Muscle of arm (tissue), 12 donors: ENCODE results near the gene AMBN. TPM values are rescaled to one million over a fixed set of nuclear protein-coding genes. Genes with fewer than 3 reads are reported as not detected.
"Not testable (repeated sequence)": the region's sequence is repeated elsewhere in the genome, so short reads cannot be mapped to it uniquely, and the experiment has no call there.

ENCODE experiments used
- DNase-seq: peaks from one replicate; pipeline ENCODE4 v3.0.0-alpha.2; 2013
- polyA plus RNA-seq, 12 donors: library from polyadenylated mRNA; unstranded; fragments of 120-200 nt; gene quantifications; one replicate each; pipeline ENCODE4 v1.2.1, GENCODE V29; 2013; ENCODE audit not compliant: insufficient read length in 12 of 12

The AMBN gene
- polyA plus RNA-seq, 12 donors = 0.08 TPM; not detected in 11

DNA sequence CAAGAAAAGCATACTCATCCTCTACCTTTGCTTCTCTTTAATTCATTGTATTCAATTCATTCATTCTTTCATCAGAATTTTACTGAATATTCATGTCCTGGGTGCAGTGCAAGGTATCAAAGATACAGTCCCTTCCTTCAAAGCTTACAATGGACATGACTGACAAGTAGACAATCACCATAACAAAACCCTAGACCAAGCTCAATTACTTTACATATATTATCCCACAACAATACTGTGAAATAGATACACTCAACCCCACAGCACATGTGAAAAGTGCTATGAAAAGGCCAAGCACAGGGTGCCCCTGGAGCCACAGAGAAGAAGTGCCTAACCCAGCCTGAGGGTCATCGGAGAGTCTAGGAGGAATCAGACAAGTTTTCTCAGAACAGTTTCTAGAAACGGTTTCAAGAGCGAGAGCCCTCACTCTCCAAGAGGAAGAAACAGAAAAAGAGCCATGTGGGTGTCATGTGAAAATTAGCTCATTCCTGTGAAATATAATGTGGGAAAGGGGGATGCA, 15.3 kb downstream of the AMBN start:
- no peak for DNase-seq

GRCh38 chr4:70608324-70608723, 16.3 kb downstream of the AMBN start:
- DNase-seq = no peak

DNA sequence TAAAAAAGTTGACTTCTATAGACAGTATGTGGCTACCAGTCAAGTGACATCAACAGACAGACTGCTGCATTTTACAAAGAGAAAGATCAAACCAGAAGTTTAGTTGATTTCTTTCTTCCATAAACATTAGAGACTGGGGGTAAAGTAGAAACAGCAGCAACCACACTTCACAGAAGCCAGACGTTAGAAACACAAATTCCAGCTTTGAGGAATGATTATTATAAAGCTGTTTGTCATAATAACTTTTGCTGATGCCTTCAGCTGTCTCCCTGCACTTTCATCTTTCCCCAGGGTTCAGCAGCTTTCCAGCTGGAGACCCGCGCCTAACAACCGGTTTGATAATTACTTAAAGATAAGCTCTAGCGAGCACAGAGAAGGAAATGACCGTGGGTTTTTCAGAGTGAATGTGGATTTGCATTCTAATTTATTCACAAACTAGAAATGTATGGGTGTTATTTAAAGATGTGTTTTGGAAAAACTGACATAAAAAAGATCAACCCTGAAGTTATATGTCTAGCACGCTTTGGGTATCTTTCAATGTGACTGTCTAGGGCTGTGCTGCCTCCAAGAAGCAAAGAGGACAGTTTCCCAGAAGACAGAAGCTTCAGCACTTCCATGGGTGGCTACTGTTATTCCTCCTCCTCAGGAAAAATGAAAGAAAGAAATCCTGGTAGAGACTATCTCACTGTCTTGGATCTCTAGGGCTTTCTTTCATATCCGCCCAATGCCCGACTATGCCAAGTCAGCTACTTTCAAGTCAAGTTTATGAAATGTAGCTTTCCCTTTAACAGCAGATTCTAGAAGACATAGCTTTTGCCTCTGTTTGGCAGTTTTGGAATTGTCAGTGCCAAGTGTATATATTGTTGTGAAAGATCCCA, 21.5 kb downstream of the AMBN start:
- no peak for DNase-seq

DNA sequence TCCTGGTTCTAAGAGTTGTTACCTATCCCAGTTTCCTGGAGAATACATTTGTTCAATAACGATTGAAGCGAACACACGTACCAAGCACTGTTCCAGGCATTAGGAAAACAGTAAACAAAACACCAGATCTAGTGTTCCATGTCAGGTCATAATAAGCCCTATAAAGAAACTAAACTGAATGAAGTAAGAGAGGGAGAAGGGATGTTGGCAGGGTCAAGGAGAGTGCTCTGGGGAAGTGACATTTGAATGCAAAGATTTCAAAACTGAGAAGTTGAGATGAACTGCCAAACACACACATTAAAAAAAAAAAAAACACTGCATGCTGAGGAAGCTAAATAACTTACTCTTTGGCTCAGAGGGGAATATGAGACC, 22.1 kb downstream of the AMBN start:
- no peak for DNase-seq

GRCh38 chr4:70619288-70619687, 27.2 kb downstream of the AMBN start:
- DNase-seq = no peak

DNA sequence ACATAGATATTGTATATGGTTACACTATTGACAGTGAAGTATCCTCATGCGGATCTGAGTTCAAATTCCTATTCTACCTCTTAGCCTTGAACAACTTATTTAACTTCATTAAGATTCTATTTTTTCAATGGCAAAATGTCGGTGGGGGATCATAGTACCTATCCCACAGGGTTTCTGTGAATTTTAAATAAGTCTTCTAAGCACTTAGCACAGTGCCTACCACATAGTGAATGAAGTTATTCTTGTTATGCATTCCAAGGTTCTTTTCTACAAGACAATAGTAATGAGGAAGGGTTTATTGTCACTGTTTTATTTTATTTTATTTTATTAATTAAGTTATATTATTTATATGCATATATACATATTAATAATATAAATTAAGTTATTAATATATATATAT, 27.7 kb downstream of the AMBN start:
- no peak for DNase-seq

GRCh38 chr4:70623323-70623722, 31.3 kb downstream of the AMBN start:
- no peak for DNase-seq

DNA sequence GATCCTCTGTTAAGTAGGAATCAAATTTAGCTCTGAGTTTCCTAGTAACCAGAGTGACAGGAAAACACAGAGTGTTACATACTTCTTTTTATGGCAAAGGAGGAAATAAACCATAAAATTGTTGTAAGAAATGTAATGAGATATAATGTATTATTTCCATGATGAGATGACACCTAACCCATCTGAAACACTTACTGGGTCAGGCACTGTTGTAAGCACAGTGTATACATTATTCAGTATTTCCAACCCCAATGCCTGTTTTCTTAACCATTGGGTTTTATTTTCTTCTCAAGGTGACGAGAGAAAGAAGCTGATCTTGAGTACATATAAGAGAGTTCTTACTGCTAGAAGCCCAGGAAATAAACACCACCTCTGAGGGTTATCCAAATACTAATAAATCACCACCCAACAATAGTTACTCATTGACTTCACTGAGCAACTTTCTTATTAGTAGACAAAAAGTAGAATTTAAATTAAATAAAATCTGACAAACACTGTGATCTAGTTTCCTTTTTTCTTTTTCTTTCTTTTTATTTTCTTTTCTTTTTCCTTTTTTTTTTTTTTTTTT, 32.3 kb downstream of the AMBN start:
- DNase-seq = no peak

DNA sequence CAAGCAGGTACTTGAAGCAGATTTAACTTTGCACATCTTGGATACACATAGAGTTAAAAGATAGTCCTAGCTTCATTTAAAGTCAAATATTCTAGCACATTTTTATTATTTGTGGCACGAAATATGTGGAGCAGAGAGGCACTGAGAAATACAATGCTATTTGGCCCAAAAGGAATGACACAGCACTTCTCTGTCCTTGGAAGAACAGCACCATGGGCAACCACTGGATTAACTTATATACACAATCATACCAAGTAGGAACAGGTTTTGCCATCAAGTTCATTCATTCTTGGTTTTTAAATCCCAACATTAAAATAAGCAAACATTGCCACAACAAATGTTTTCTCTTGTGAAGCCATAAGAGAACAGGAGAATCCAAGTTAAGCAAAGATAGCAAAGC, 35.6 kb downstream of the AMBN start:
- DNase-seq = no peak

DNA sequence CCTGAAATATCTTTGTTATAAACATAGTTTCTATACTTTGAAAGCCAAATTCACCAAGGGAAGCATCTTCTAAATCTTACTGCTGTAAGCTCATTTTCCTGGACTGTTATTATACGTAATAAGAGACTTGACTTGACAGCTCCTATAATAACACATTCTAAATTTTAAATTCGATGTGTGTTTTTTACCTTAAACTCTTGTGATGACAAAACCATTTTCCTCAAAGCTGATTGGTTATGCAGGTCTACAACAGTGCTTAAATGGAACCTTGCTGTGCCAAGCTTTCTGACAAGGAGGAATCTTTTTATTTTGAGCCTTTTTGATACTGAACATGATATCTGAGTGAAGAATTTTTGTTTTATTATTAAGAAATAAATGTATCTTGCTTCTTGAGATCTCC, 36.4 kb downstream of the AMBN start, which contains the start of gene ENAM:
Gene ENAM, plus strand, starts transcription at position 301 of the 400 bp plus-strand sequence. CDS start 757 bp downstream, outside the sequence.
- no peak for DNase-seq

GRCh38 chr4:70629469-70630090, 37.5 kb downstream of the AMBN start:
- no peak for DNase-seq

GRCh38 chr4:70630162-70630561, 38.1 kb downstream of the AMBN start:
- DNase-seq = no peak

DNA sequence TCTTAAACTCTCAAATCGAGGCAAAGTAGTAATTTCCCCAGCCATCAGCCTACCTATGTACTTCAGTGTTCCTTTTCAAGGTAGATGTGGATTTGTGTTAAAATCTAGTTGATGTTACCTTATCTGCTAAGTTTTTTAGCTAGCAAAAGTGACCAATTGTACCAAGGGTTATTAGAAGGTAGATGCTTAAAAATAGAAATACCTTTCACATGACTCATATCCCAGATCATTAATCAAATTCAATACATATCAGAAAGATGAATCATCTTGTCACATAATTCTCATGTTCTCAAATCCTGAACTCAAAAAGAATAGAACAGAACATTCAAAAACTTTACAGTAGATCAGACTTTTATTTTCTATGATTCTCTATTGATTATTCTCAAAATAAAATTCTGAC, 40.0 kb downstream of the AMBN start:
- no peak for DNase-seq

GRCh38 chr4:70634482-70634881, 42.4 kb downstream of the AMBN start:
- no peak for DNase-seq

DNA sequence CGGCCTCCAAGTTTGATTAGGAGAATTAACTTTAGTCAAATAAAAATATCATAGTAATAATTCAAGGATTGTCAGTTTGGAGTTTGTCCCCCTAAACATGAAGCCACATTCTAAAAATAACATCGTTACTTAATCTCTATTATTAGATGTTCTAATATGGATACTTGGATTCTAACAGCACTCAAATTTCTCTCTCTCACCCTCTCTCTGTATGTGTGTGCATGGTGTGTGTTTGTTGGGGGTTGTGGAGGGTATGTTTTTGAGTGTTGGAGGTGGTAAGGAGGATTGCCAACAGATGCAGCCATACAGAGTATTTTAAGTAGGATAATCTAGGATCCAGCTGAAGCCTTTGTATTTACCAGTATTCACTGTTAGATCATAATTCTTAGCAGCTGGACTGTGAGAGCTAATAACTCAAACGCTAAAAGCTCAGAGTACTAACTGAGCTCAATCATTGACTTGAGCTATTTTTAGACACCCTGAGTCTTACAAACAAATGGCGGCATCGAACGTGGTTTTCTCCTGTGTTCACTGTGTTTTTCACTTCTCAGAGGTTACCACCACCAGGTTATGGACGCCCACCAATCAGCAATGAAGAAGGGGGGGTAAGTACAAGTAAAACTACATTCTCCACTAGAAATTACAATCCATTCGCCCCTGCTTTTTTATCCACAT, 45.3 kb downstream of the AMBN start:
- DNase-seq = no peak

GRCh38 chr4:70640192-70640591, 48.1 kb downstream of the AMBN start:
- DNase-seq = no peak

DNA sequence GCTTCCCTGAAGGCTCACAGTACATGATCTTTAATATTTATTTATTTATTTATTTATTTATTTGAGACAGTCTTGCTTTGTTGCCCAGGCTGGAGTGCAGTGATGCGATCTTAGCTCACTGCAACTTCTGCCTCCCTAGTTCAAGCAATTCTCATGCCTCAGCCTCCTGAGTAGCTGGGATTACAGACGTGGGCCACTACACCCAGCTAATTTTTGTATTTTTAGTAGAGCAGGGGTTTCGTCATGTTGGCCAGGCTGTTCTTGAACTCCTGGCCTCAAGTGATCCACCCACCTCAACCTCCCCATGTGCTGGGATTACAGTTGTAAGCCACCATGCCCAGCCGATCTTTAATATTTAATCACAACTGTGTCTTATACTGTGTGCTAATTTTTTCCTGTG, 58.7 kb downstream of the AMBN start:
- not testable (repeated sequence) for DNase-seq

- peak; percentile 23 for DNase-seq
Observed at GRCh38 chr4:70651864-70652506, 59.9 kb downstream of the AMBN start.

- no peak for DNase-seq
Observed at GRCh38 chr4:70654605-70655011, 62.6 kb downstream of the AMBN start.
